Tibial nerve (tissue), 4 donors: Measurements from ENCODE around the gene ERFL.

Source experiments
- CTCF ChIP-seq, 5 experiments: fragments of 200-600 bp in 3 of 5; fragments of 450-650 bp in 2 of 5; sonication (generic) in 3 of 5; IDR thresholded peaks; one replicate each; pipeline ENCODE4 v1.5.1; 2016 to 2019; ENCODE audit warnings: antibody characterized with exemption in 5 of 5, mild to moderate bottlenecking in 3 of 5, moderate library complexity in 2 of 5
- EP300 ChIP-seq, 2 donors: sonication (generic); formaldehyde crosslinking; IDR thresholded peaks; one replicate each; pipeline ENCODE4 v1.6.1; 2017; ENCODE audit warnings: antibody characterized with exemption in 2 of 2, mild to moderate bottlenecking in 1 of 2
- POLR2A ChIP-seq, 2 donors: fragments of 450-650 bp; IDR thresholded peaks; one replicate each; pipeline ENCODE4 v1.6.1; 2017; ENCODE audit warnings: antibody characterized with exemption in 2 of 2, mild to moderate bottlenecking in 2 of 2, moderate library complexity in 2 of 2

GRCh38 chr19:41870401-41870873, 57.8 kb downstream of the ERFL start:
- TF ChIP-seq CTCF (IDR thresholded peaks at IDR 0.05) (no peak), POLR2A (IDR thresholded peaks at IDR 0.05) (no peak), EP300 (IDR thresholded peaks at IDR 0.05) (no peak)
